NCI-H2171 (cell line): ENCODE results near the gene KRT79.
A peak's percentile ranks its signal among the peaks of the same experiment; 100 is the strongest.
"Not testable (repeated sequence)": the region's sequence is repeated elsewhere in the genome, so short reads cannot be mapped to it uniquely, and the experiment has no call there.

Experiments used
- DNase-seq: peaks from one replicate; lab custom pipeline; 2025; lab: John Stamatoyannopoulos, UW

Gene KRT79

GRCh38 chr12:52806821-52807543 lies 27.1 kb downstream of the KRT79 start:
- DNase-seq, result no peak

DNA sequence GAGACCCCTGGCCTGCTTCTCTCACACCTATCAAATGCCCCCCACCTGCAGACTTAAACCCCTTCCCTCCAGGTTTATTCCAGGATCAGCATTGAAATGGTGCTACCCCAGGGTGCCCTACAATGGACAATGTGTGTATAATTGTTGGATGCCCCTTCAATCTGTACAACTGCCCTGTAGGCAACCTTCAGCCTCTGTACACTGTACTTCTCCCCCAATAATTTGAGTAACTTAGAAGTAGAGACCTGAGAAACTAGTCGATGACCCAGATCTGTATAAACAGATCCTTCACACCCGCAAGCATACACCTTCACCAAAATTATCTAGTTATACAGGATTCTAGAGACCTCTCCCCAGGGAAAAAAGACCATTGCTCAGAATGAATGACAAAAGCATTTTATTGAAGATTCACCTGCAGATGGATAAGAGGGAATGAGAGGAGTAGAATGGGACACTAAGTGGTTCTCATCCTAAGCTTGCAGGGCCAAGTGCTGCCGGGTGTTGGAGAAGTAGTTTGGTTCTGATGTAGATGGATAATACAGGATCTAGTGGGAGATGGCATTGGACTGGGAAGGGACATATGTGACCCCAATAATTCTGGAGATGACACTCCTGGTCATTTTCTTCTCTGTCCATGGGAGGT lies 27.8 kb downstream of the KRT79 start:
- DNase-seq, result no peak

DNA sequence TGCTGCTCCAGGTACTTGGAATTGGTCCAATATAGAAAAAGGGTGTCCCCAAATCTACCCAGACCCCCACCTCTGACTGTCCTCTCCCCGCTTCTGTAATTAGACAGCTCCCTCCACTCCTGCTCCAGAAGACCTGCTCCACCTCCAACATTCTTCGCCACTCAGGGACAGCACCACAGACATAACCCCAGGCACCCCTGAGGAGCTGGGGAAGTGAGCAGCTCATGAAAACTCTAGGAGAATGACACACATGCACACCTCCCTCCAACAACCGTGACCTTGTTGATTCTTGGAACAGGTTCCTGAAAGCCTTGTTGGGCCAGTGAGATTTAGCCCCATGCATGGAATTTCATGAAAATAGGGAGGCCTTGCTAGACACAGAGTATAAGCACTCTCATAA lies 28.4 kb downstream of the KRT79 start:
- no peak for DNase-seq

GRCh38 chr12:52805000-52805399 lies 29.1 kb downstream of the KRT79 start:
- DNase-seq, result peak; percentile 67

DNA sequence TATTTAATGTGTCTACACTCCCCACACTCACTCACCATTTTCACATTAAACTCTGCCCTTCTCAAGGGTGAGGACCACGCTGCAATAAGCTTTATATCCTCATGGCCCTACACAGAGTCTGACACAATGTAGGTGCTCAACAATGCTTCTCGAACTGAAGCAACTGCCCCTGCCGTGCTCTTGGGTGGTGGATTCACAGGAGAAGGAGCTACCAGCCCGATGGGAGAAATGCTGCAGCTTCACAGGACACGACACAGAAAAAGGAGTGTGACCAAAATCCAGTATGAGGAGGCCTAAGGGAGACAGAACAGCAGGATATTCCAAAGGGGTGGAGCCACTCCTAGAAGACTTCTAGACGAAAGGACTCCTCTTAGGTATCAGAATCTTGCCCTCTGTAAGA lies 31.7 kb downstream of the KRT79 start:
- no peak for DNase-seq

GRCh38 chr12:52801773-52802172 lies 32.3 kb downstream of the KRT79 start:
- DNase-seq, result no peak

DNA sequence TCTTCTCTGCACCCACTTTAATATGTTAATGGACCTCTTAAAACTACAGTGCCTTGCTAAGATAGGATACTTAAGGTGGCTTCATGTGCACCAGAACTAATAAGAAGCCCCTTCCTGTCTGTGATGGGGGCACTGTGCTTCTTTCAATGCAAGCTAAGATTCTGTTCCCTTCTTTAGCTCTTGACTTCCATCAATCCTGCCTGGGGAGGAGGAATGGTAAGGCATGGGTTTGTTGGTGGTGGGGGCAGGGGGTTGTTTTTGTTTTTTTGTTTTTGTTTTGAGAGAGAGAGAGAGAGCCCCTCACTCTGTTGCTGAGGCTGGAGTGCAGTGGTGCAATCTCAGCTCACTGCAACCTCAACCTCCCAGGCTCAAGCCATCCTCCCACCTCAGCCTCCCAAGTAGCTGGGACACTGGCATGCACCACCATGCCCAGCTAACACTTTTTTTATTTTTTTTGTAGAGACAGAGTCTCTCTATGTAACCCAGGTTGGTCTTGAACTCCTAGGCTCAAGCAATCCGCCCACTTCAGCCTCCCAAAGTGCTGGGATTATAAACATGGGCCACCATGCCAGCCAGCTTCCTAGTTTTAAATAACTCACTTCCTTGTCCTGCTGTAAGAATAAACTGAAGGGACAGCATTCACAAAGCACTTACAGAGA lies 33.7 kb downstream of the KRT79 start:
- no peak for DNase-seq

DNA sequence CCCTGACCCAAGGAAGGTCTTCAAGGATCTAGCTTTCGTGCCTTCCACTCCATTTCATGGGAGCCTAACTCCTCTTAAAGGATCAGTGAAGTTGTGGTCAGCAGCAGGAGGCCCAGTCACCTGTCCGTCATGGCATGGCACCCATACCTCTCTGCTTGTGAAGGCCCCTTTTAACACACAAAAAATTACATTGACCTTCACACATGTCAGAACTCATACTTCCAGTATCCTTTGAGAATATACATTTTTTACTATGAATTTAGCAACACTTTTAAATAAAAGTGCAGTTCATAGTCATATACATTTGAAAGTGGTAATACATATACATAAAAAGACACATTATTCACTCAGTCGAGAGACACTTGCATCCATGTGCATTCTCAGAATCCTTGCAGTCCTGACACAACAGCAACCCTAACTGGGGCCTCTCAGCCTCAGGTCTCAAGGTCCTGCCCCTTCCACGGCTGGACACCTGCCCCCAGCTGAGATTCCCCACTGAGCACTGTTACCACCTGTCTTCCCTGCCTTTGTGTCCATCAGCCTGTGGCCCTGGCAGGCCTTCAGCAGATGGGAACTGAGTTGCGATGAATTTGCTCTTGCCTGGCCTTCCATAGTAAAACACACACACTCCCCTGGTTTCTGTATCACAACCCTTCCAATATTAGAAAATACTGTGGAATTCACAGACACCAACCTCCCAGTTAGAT lies 34.5 kb downstream of the KRT79 start:
- DNase-seq, result no peak

GRCh38 chr12:52798671-52799504 lies 35.2 kb downstream of the KRT79 start:
- DNase-seq, result no peak

GRCh38 chr12:52798003-52798670 lies 36.0 kb downstream of the KRT79 start:
- no peak for DNase-seq

- no peak for DNase-seq
These were observed 36.6 kb downstream of the KRT79 start for GRCh38 chr12:52797529-52797894.

GRCh38 chr12:52796839-52797528 lies 37.1 kb downstream of the KRT79 start:
- DNase-seq, result no peak

- no peak for DNase-seq
These were observed 37.7 kb downstream of the KRT79 start for GRCh38 chr12:52796429-52796794.

GRCh38 chr12:52795694-52796428 lies 38.2 kb downstream of the KRT79 start, which contains the start of gene KRT3:
KRT3 (minus strand) TSS chr12:52796117; CDS start chr12:52796042, 75 bp downstream.
- DNase-seq, result peak; percentile 81

GRCh38 chr12:52795332-52795674 lies 38.8 kb downstream of the KRT79 start:
- DNase-seq, result not testable (repeated sequence)

DNA sequence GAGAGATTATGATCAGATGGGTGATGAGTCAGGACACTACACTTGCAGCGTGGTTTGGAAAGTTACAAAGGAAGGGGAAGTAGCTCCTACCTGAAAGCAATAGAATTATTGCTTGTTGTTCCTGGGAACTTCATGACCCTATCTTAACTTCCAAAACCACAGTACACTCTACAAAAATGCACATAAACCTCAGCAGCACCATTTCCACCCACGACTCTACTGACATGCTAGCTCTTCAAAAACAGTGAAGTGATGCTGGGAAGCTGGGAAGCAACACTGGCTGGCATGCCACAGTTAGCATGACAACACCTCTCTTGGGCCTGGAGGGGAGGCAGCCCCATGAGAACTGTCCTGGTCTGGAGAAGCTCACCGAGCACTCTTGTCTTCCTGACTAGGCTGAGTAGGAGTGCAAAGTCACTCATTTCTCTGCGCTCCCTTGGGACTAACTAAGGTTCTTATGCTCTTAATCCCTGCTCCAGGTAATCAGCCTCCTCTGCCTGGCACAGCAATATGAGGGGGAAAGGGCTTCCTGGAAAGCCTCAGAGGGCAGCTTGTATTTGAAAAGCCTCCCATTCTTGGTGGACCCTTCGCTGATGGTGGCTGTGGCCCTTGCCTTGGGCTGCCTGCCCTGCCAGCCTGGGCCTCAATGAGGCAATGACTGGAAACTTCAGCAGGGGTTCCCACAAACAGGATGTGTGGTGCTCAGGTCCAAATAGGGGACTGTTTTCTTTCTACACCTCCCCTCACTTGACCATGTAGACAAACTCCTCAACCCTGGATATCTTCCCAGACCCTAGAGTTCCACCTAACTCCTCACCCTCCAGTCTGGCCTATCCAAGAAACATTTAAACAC lies 39.4 kb downstream of the KRT79 start:
- DNase-seq, result no peak

GRCh38 chr12:52792185-52793029 lies 41.7 kb downstream of the KRT79 start:
- no peak for DNase-seq
